K562 (cell line): ENCODE results near the gene ZMYND19. TPM values are rescaled to one million over a fixed set of nuclear protein-coding genes. Genes with fewer than 3 reads are reported as not detected.

Experiments used
- ADNP ChIP-seq: fragments of 200-800 bp; sonication (Bioruptor generic); IDR thresholded peaks from 2 replicates; pipeline ENCODE4 v1.6.1; 2016; ENCODE audit warnings: missing genetic modification characterization, missing compliant biosample characterization
- CHCHD3 ChIP-seq: fragments of 250-450 bp; sonication (Bioruptor Pico); IDR thresholded peaks from 2 replicates; pipeline ENCODE4 v2.1.2; 2022; ENCODE audit warnings: mild to moderate bottlenecking
- EZH2 ChIP-seq: IDR thresholded peaks from 2 replicates; pipeline ENCODE4 v1.6.1; 2012; ENCODE audit warnings: low read depth, mild to moderate bottlenecking, inconsistent platforms, low read length, borderline replicate concordance
- KLF10 ChIP-seq: fragments of 250-450 bp; sonication (Bioruptor Pico); IDR thresholded peaks from 2 replicates; pipeline ENCODE4 v1.6.1; 2021; ENCODE audit warnings: matching md5 sums
- MBD1 ChIP-seq: fragments of 250-450 bp; sonication (Bioruptor Pico); IDR thresholded peaks from 2 replicates; pipeline ENCODE4 v1.8.0; 2022; ENCODE audit warnings: inconsistent platforms
- MEF2D ChIP-seq: conservative IDR thresholded peaks from 2 replicates; pipeline ENCODE4 v1.6.1; 2016; ENCODE audit warnings: low read depth, missing genetic modification characterization, missing compliant biosample characterization
- NCOA2 ChIP-seq, 2 experiments: fragments of 450-650 bp; IDR thresholded peaks; 2 replicates each; pipeline ENCODE4 v1.6.1; 2018; ENCODE audit warnings: mild to moderate bottlenecking in 2 of 2, moderate library complexity in 1 of 2; ENCODE audit not compliant: partially characterized antibody in 2 of 2
- NFATC3 ChIP-seq: fragments of 450-650 bp; IDR thresholded peaks from 2 replicates; pipeline ENCODE4 v1.6.1; 2017; ENCODE audit warnings: mild to moderate bottlenecking
- POLR2A ChIP-seq: fragments of 450-650 bp; conservative IDR thresholded peaks from 2 replicates; pipeline ENCODE4 v1.6.1; 2016
- SIX5 ChIP-seq, 2 experiments: IDR thresholded peaks; 2 replicates each; pipeline ENCODE4 v1.6.1; 2011; ENCODE audit warnings: low read length in 2 of 2, borderline replicate concordance in 1 of 2, low read depth in 1 of 2, mild to moderate bottlenecking in 1 of 2, moderate library complexity in 1 of 2; ENCODE audit not compliant: insufficient read depth in 1 of 2
- SLC30A9 ChIP-seq: fragments of 250-450 bp; sonication (Bioruptor Pico); IDR thresholded peaks from 2 replicates; pipeline ENCODE4 v1.8.0; 2022; ENCODE audit warnings: mild to moderate bottlenecking, moderate library complexity
- SMC3 ChIP-seq: conservative IDR thresholded peaks from 2 replicates; pipeline ENCODE4 v1.6.1; 2011; ENCODE audit warnings: low read depth, low read length, improper control_type of control experiment; ENCODE audit not compliant: insufficient read depth
- STAT5A ChIP-seq: IDR thresholded peaks from 2 replicates; pipeline ENCODE4 v1.6.1; 2012; ENCODE audit warnings: low read length, inconsistent platforms, borderline replicate concordance
- U2AF1 ChIP-seq: fragments of 200-400 bp; formaldehyde crosslinking; optimal IDR thresholded peaks from 2 replicates; pipeline ENCODE3; 2017; ENCODE audit warnings: mild to moderate bottlenecking, low read depth, low read length, moderate library complexity
- VEZF1 ChIP-seq: fragments of 200-800 bp; sonication (Bioruptor generic); IDR thresholded peaks from 2 replicates; pipeline ENCODE4 v1.6.1; 2017; ENCODE audit warnings: missing genetic modification characterization, missing compliant biosample characterization
- ZBTB8A ChIP-seq: fragments of 450-650 bp; IDR thresholded peaks from 2 replicates; pipeline ENCODE4 v1.6.1; 2018; ENCODE audit warnings: mild to moderate bottlenecking, moderate library complexity; ENCODE audit not compliant: partially characterized antibody
- ZMIZ1 ChIP-seq, 2 experiments: fragments of 150-350 bp in 1 of 2; IDR thresholded peaks; 2 replicates each; pipeline ENCODE4 v1.6.1; 2012 to 2016; ENCODE audit warnings: low read depth in 2 of 2, low read length in 2 of 2, mild to moderate bottlenecking in 1 of 2, moderate library complexity in 1 of 2
- ZNF121 ChIP-seq: sonication (generic); formaldehyde crosslinking; conservative IDR thresholded peaks from 2 replicates; pipeline ENCODE4 v1.8.0; 2022; ENCODE audit warnings: missing genetic modification reagents
- ZNF274 ChIP-seq: IDR thresholded peaks from 2 replicates; pipeline ENCODE4 v1.6.1; 2011; ENCODE audit warnings: low read depth, mild to moderate bottlenecking, low read length, moderate library complexity, borderline replicate concordance
- ZNF384 ChIP-seq: IDR thresholded peaks from 2 replicates; pipeline ENCODE4 v1.6.1; 2012; ENCODE audit warnings: low read depth, low read length, improper control_type of control experiment
- ZNF778 ChIP-seq: fragments of 450-650 bp; formaldehyde crosslinking; IDR thresholded peaks from 2 replicates; pipeline ENCODE4 v1.4.0; 2020; ENCODE audit warnings: mild to moderate bottlenecking, moderate library complexity
- ZNF785 ChIP-seq: fragments of 250-450 bp; sonication (Bioruptor Pico); IDR thresholded peaks from 2 replicates; pipeline ENCODE4 v1.4.0; 2020; ENCODE audit warnings: mild to moderate bottlenecking
- polyA plus RNA-seq, 8 experiments: library from polyadenylated mRNA; depleted of rRNA in 4 of 8; stranded (reverse) in 5 of 8; unstranded in 3 of 8; fragments of >200 nt; fragmentation: Nextera tagmentation in 2 of 8; fragmentation: Illumina TruSeq in 1 of 8; extraction: Ambion mirVana in 2 of 8; extraction: Trizol in 1 of 8; gene quantifications; 2 replicates each; pipeline versions ENCODE4 v1.2.1 to v1.2.3, GENCODE V29; 2011 to 2014; ENCODE audit warnings: inconsistent platforms in 1 of 8, missing spikeins in 1 of 8
- total RNA-seq, 7 experiments: library from RNA; depleted of rRNA in 6 of 7; stranded (reverse); fragments of >200 nt in 6 of 7; fragmentation: Illumina TruSeq in 2 of 7; extraction: Trizol in 2 of 7; gene quantifications; 2 replicates each; pipeline versions ENCODE4 v1.2.1 to v1.2.3, GENCODE V29; 2011 to 2021; ENCODE audit warnings: low replicate concordance in 1 of 7

Gene ZMYND19
- total and polyA plus RNA-seq, 9 of the 15 experiments (the other 6 are each of a cell fraction or from before 2014, with no cell fraction given), result 1.0 to 86.7 (median 44.0) TPM

GRCh38 chr9:137618105-137619067, 28.1 kb upstream of the ZMYND19 start, which contains the start of gene EHMT1 (continued):
- no peak for TF ChIP-seq NCOA2 (IDR thresholded peaks at IDR 0.05; ENCODE audit: partially characterized antibody in 2 of 2)
- no peak for TF ChIP-seq EZH2
- no peak for TF ChIP-seq ZBTB8A
- TF ChIP-seq ZNF384, result no peak
- no peak for TF ChIP-seq ZMIZ1 (IDR thresholded peaks at IDR 0.05; ENCODE audit: low read depth in 2 of 2, low read length in 2 of 2)
- peak; percentile 76; the same call in 1 of the 2 replicates for TF ChIP-seq SLC30A9 (CRISPR knock-in tag)
- TF ChIP-seq STAT5A, result no peak
- no peak for TF ChIP-seq MEF2D (tag)
- no peak for TF ChIP-seq U2AF1
- no peak for TF ChIP-seq KLF10 (CRISPR knock-in tag)
- TF ChIP-seq ADNP (tag), result no peak
- TF ChIP-seq ZNF121, result no peak
- TF ChIP-seq POLR2A, result peak; percentile 82
- peak; percentile 92 for TF ChIP-seq VEZF1 (CRISPR knock-in tag)
- peak in 1 of 2 experiments; percentile 24; a peak in 1 of 4 replicates for TF ChIP-seq SIX5 (IDR thresholded peaks at IDR 0.05; ENCODE audit: borderline replicate concordance in 1 of 2, insufficient read depth in 1 of 2, low read depth in 1 of 2, low read length in 2 of 2)
- TF ChIP-seq NFATC3, result no peak
- TF ChIP-seq SMC3, result no peak
- TF ChIP-seq ZNF785, result no peak
- TF ChIP-seq MBD1 (CRISPR knock-in tag), result no peak
- no peak for TF ChIP-seq CHCHD3
- TF ChIP-seq ZNF274, result no peak
- no peak for TF ChIP-seq ZNF778 (CRISPR knock-in tag)
